ENCODE results near the gene SLC23A2.

DNA sequence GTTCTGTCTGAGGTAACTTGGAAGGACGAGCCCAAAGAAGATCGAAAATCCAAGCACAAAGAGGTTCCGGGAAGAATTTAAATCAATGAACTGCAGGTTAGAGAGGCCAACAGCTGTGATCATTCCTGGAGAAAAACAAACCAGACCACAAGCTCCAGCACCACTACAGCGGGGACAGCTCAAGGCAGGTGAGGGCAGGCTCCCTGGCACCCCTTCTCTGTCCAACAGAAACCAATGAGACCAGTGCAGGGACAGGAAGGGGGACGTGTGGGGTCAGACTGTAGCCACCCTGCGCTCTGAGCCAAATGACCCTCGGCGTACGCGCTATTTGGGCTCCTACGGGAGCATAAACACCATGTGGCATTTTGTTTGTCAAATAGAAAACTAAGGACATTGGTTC, 139.3 kb downstream of the SLC23A2 start:
- TF ChIP-seq, protein P1, sequence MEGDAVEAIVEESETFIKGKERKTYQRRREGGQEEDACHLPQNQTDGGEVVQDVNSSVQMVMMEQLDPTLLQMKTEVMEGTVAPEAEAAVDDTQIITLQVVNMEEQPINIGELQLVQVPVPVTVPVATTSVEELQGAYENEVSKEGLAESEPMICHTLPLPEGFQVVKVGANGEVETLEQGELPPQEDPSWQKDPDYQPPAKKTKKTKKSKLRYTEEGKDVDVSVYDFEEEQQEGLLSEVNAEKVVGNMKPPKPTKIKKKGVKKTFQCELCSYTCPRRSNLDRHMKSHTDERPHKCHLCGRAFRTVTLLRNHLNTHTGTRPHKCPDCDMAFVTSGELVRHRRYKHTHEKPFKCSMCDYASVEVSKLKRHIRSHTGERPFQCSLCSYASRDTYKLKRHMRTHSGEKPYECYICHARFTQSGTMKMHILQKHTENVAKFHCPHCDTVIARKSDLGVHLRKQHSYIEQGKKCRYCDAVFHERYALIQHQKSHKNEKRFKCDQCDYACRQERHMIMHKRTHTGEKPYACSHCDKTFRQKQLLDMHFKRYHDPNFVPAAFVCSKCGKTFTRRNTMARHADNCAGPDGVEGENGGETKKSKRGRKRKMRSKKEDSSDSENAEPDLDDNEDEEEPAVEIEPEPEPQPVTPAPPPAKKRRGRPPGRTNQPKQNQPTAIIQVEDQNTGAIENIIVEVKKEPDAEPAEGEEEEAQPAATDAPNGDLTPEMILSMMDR (IDR thresholded peaks at IDR 0.05) = no peak
- no peak for TF ChIP-seq POLR2A (IDR thresholded peaks at IDR 0.05)
